DND-41 (cell line): ENCODE results near the gene ACTR3C.
A peak's percentile ranks its signal among the peaks of the same experiment; 100 is the strongest.

Source experiments
- ATAC-seq: fragments of 200-7000 bp; cut with Tn5 transposase; 3 replicates; pipeline ENCODE4 v1.9.1; 2021; ENCODE audit warnings: low read depth; ENCODE audit not compliant: insufficient read depth
- DNase-seq: peaks from one replicate; pipeline ENCODE4 v3.0.0-alpha.2; 2020
- H2AFZ ChIP-seq: 2 replicates; pipeline ENCODE4 v1.6.0; 2012; ENCODE audit warnings: low read depth, low read length
- H3K27ac ChIP-seq: 2 replicates; pipeline ENCODE4 v1.5.1; 2012; ENCODE audit warnings: low read length, inconsistent platforms
- H3K27me3 ChIP-seq: fragments of 200-600 bp; sonication (generic); 2 replicates; pipeline ENCODE4 v1.6.0; 2012; ENCODE audit warnings: low read length, mild to moderate bottlenecking, inconsistent platforms; ENCODE audit not compliant: insufficient read depth, poor library complexity
- H3K36me3 ChIP-seq: 2 replicates; pipeline ENCODE4 v1.5.1; 2012; ENCODE audit warnings: low read length, inconsistent platforms; ENCODE audit not compliant: insufficient read depth
- H3K4me1 ChIP-seq: 2 replicates; pipeline ENCODE4 v1.5.1; 2012; ENCODE audit warnings: mild to moderate bottlenecking, low read length; ENCODE audit not compliant: insufficient read depth
- H3K4me2 ChIP-seq: 2 replicates; pipeline ENCODE4 v1.6.0; 2012; ENCODE audit warnings: mild to moderate bottlenecking, moderate library complexity, low read length, inconsistent platforms; ENCODE audit not compliant: insufficient read depth
- H3K4me3 ChIP-seq, 2 experiments: fragments of 200-600 bp in 1 of 2; shearing (Covaris generic) in 1 of 2; 2 replicates each; pipeline ENCODE4 v1.5.1; 2012 to 2016; ENCODE audit warnings: inconsistent platforms in 2 of 2, low read length in 2 of 2, mild to moderate bottlenecking in 2 of 2, low read depth in 1 of 2, moderate library complexity in 1 of 2
- H3K79me2 ChIP-seq: 2 replicates; pipeline ENCODE4 v1.6.0; 2012; ENCODE audit warnings: low read length, inconsistent platforms; ENCODE audit not compliant: insufficient read depth
- H3K9ac ChIP-seq: 2 replicates; pipeline ENCODE4 v1.6.0; 2012; ENCODE audit warnings: low read depth, mild to moderate bottlenecking, inconsistent platforms, low read length, moderate library complexity
- H3K9me3 ChIP-seq: 2 replicates; pipeline ENCODE4 v1.5.1; 2012; ENCODE audit warnings: low read length, moderate library complexity, mild to moderate bottlenecking, inconsistent platforms; ENCODE audit not compliant: insufficient read depth, severe bottlenecking
- H4K20me1 ChIP-seq: 2 replicates; pipeline ENCODE4 v1.6.0; 2012; ENCODE audit warnings: low read length; ENCODE audit not compliant: insufficient read depth
- CTCF ChIP-seq: IDR thresholded peaks from 2 replicates; pipeline ENCODE4 v1.5.1; 2012; ENCODE audit warnings: borderline replicate concordance, low read length, moderate library complexity, mild to moderate bottlenecking; ENCODE audit not compliant: poor library complexity, severe bottlenecking; ENCODE audit errors: extremely low read depth
- EZH2 ChIP-seq: IDR thresholded peaks from 3 replicates; pipeline ENCODE4 v1.6.1; 2012; ENCODE audit warnings: borderline replicate concordance, low read depth, mild to moderate bottlenecking, moderate library complexity, low read length, inconsistent platforms; ENCODE audit not compliant: severe bottlenecking

Gene ACTR3C

GRCh38 chr7:150368884-150369747, 45.8 kb upstream of the ACTR3C start:
- peaks cover 66% of the 10 kb centered on the region for H3K4me1 ChIP-seq
- H3K79me2 ChIP-seq, result peaks cover 96% of the 10 kb centered on the region
- peak overlapping the region; percentile 61 to 66 for H3K4me3 ChIP-seq
- ATAC-seq, result peak; percentile 10
- peak; percentile 75 for DNase-seq
- peak overlapping the region; percentile 97 for H3K27ac ChIP-seq
- H3K9me3 ChIP-seq, result no peaks in the 10 kb centered on the region
- no peak for TF ChIP-seq CTCF
- no peak for TF ChIP-seq EZH2
- H4K20me1 ChIP-seq, result peaks cover 25% of the 10 kb centered on the region
- peak overlapping the region; percentile 95 for H3K9ac ChIP-seq
- H3K4me2 ChIP-seq, result peak overlapping the region; percentile 83
- H3K36me3 ChIP-seq, result peaks cover 54% of the 10 kb centered on the region
- no peak overlapping the region for H2AFZ ChIP-seq
- H3K27me3 ChIP-seq, result no peaks in the 10 kb centered on the region

- Histone ChIP-seq H4K20me1 (peaks cover 17% of the 10 kb centered on the region), H3K4me1 (peaks cover 66% of the 10 kb centered on the region), H3K9me3 (no peaks in the 10 kb centered on the region), H3K27me3 (no peaks in the 10 kb centered on the region), H3K27ac (peak within 1 kb of the TSS; percentile 97), H3K36me3 (peaks cover 46% of the 10 kb centered on the region), H2AFZ (no peak within 1 kb of the TSS), H3K4me3 (peak within 1 kb of the TSS; percentile 61 to 66), H3K79me2 (peaks cover 95% of the 10 kb centered on the region), H3K4me2 (peak within 1 kb of the TSS; percentile 83), H3K9ac (peak within 1 kb of the TSS; percentile 95)
- DNase-seq, result peak; percentile 97
- peak; percentile 0; the same call in 1 of the 3 replicates for ATAC-seq
- TF ChIP-seq CTCF (no peak), EZH2 (no peak)
Measured at GRCh38 chr7:150368096-150368883, 44.9 kb upstream of the ACTR3C start, which contains the start of gene REPIN1. Gene REPIN1 (plus strand): TSS chr7:150368822. CDS start chr7:150369712, 890 bp downstream.

- Histone ChIP-seq H3K4me1 (peaks cover 66% of the 10 kb centered on the region), H2AFZ (no peak overlapping the region), H3K9ac (peak overlapping the region; percentile 95), H3K27me3 (no peaks in the 10 kb centered on the region), H3K36me3 (peaks cover 40% of the 10 kb centered on the region), H3K9me3 (no peaks in the 10 kb centered on the region), H3K4me2 (peak overlapping the region; percentile 83), H3K27ac (peak overlapping the region; percentile 97), H3K4me3 (peak overlapping the region in 1 of 2 experiments; percentile 66; a peak in 2 of 4 replicates), H3K79me2 (peaks cover 95% of the 10 kb centered on the region), H4K20me1 (peaks cover 11% of the 10 kb centered on the region)
- DNase-seq, result no peak
- TF ChIP-seq EZH2, result no peak
- TF ChIP-seq CTCF, result no peak
- ATAC-seq, result peak; percentile 41
Measured at GRCh38 chr7:150367677-150368095, 44.3 kb upstream of the ACTR3C start.
